AG04449 (cell line): ENCODE measurements around the gene BUB1B.

ENCODE experiments used
- CTCF ChIA-PET: fragments of 350-600 bp; formaldehyde crosslinking; extraction: SDS; loops from one replicate; lab custom pipeline; 2021; ENCODE audit warnings: antibody characterized with exemption; lab: Yijun Ruan, JAX
- POLR2A ChIA-PET: fragments of 400-600, 350-600 bp; formaldehyde crosslinking; extraction: SDS; loops from one replicate; lab custom pipeline; 2020; ENCODE audit warnings: antibody characterized with exemption, inconsistent platforms; lab: Yijun Ruan, JAX
- DNase-seq: peaks from one replicate; pipeline ENCODE4 v3.0.0-alpha.2; 2010; ENCODE audit warnings: low read depth, low spot score
- H3K4me3 ChIP-seq: 2 replicates; pipeline ENCODE4 v1.5.1; 2011; ENCODE audit warnings: low read depth, mild to moderate bottlenecking, control low read depth, low read length
- TF ChIP-seq, protein P1 (sequence below): IDR thresholded peaks from one replicate; pipeline ENCODE4 v1.5.1; 2011; ENCODE audit warnings: mild to moderate bottlenecking, moderate library complexity, low read length, control low read depth, inconsistent platforms; ENCODE audit not compliant: insufficient read depth; ENCODE audit errors: missing control alignments

Gene BUB1B

DNA sequence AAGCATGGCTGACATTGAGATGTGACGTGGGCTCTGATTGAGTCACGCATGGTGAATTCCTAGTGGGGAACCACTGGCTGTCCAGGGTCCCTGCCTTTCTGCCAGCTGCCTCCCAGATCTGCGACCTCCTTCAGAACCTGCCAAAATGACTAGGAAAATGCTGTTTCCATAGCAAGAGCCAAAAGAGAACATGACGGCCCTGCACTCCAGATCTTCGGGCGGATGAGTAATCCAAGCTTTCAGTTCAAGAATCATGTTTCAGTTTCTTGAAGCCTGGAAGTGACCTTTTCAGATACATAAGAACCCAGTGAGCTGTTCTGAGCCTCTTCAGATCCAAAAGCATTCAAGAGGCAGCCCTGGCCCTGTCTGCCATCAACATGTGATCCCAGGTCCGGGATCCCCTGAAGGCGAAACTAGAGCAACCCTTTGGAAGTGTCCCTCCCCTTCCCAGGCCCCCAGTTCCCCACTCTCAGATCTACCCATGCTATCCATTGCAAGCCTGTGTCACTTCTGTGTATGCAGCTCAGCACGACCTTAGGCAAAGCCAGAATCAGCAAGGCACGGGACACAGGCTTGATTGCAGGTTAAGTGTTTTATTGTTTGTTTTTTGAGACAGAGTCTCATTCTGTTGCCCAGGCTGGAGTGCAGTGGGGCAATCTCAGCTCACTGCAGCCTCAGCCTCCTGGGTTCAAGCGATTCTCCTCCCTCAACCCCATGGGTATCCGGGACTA is 102.3 kb downstream of the BUB1B start:
- H3K4me3 ChIP-seq: no peak overlapping the region
- CTCF ChIA-PET: interaction anchor here (1.1 to 20.1 kb wide), 7 partner anchors 9 to 159 kb away, joined by 3 to 1718 read pairs (median 7); partner anchors contain the start of gene PAK6
- TF ChIP-seq, protein P1, sequence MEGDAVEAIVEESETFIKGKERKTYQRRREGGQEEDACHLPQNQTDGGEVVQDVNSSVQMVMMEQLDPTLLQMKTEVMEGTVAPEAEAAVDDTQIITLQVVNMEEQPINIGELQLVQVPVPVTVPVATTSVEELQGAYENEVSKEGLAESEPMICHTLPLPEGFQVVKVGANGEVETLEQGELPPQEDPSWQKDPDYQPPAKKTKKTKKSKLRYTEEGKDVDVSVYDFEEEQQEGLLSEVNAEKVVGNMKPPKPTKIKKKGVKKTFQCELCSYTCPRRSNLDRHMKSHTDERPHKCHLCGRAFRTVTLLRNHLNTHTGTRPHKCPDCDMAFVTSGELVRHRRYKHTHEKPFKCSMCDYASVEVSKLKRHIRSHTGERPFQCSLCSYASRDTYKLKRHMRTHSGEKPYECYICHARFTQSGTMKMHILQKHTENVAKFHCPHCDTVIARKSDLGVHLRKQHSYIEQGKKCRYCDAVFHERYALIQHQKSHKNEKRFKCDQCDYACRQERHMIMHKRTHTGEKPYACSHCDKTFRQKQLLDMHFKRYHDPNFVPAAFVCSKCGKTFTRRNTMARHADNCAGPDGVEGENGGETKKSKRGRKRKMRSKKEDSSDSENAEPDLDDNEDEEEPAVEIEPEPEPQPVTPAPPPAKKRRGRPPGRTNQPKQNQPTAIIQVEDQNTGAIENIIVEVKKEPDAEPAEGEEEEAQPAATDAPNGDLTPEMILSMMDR: no peak
- POLR2A ChIA-PET: interaction anchor here (0.7 kb wide), 1 partner anchor 10 kb away, joined by 3 read pairs; no protein-coding TSS in a partner anchor
- DNase-seq: no peak

DNA sequence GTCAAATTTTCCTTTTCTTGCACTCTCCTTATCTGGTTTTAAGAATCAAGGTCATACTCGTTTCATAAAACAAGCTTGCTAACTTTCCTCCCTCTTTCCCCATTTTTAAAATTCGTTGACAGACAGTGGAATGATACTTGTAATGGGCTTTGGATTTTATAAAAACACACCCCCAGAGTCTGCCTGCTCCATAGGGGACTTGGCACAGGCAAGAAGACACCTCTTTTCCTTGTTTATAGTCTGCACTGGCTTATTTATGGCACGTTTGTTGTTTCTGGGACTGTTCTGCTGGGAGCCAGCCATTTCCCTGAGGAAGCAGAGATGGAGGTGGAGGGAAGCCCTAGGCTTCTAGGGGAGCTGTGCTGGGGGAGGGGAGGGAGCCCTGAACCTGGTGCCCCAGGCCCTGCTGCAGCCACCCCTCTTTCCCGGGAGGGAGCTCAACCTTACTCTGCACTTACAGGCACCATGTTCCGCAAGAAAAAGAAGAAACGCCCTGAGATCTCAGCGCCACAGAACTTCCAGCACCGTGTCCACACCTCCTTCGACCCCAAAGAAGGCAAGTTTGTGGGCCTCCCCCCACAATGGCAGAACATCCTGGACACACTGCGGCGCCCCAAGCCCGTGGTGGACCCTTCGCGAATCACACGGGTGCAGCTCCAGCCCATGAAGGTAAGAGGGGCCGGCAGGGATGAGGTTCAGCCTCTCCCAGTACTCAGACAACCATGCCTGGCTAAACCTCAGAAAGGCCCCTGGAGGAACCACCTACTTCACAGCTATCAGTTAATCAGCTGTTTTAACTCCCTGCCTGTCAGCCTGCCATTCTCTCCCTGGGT is 103.7 kb downstream of the BUB1B start:
- H3K4me3 ChIP-seq: no peak overlapping the region
- TF ChIP-seq, protein P1: no peak
- DNase-seq: no peak
- POLR2A ChIA-PET: no interaction called here
- CTCF ChIA-PET: interaction anchor here (1.1 to 20.1 kb wide), 7 partner anchors 10 to 161 kb away, joined by 3 to 1718 read pairs (median 7); partner anchors contain the start of gene PAK6

DNA sequence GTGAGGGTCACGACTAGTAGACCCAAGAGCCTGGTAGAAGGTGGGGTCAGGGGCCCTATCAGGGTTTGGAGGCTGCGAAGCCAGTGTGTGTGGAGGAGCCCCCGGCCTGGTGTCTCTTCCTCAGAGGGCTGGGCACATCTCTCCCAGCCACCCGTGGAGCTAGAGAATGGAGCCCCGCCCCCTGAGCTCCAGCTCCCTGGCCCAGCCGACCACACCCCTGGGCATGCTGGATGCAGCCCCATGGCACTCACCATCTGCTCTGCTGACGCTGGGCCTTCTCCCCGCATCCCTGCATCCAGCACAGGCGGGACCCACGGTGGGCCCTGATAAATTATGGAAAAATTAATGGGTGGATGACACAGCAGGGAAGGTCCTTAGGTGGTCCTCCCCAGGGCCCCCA is 104.5 kb downstream of the BUB1B start:
- ChIA-PET POLR2A (interaction anchor here (0.6 kb wide), 1 partner anchor 156 kb away, joined by 3 read pairs; no protein-coding TSS in a partner anchor), CTCF (interaction anchor here (2.7 to 20.1 kb wide), 3 partner anchors 10 to 44 kb away, joined by 7 to 1718 read pairs (median 419); partner anchors contain the start of gene PAK6)
- DNase-seq: no peak
- no peak overlapping the region for H3K4me3 ChIP-seq
- TF ChIP-seq, protein P1: no peak

DNA sequence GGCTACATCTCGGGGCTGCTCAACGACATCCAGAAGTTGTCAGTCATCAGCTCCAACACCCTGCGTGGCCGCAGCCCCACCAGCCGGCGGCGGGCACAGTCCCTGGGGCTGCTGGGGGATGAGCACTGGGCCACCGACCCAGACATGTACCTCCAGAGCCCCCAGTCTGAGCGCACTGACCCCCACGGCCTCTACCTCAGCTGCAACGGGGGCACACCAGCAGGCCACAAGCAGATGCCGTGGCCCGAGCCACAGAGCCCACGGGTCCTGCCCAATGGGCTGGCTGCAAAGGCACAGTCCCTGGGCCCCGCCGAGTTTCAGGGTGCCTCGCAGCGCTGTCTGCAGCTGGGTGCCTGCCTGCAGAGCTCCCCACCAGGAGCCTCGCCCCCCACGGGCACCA is 105.0 kb downstream of the BUB1B start:
- TF ChIP-seq, protein P1: no peak
- no peak for DNase-seq
- POLR2A ChIA-PET: interaction anchor here (0.6 kb wide), 1 partner anchor 156 kb away, joined by 3 read pairs; no protein-coding TSS in a partner anchor
- H3K4me3 ChIP-seq: no peak overlapping the region
- CTCF ChIA-PET: interaction anchor here (1.0 to 20.1 kb wide), 3 partner anchors 10 to 220 kb away, joined by 5 to 1718 read pairs (median 419); partner anchors contain the start of gene PAK6

DNA sequence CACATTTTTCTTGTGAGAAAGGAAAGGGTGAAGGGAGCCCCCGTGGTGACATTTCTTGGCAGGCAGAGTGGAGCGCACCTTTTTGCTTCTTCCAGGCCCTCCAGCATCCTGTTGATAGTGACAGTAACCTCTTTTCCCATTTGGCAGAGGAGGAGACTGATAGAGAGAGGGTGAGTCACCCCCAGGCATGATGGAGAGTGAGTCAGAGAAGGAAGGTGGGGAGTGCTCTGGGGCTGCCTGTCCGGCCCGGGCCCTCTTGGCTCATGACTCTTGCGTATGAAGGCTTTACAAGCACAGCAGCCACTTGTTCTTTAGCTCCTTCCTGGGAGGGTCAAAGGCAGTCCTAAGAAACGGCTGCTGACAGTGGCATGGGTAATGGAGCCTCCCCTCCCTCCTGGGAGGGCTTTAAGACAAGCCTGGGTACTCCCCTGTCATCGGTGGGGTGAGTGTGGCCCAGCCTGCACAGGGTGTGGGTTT is 106.0 kb downstream of the BUB1B start:
- TF ChIP-seq, protein P1: no peak
- POLR2A ChIA-PET: no interaction called here
- H3K4me3 ChIP-seq: no peak overlapping the region
- DNase-seq: peak; percentile 51
- CTCF ChIA-PET: interaction anchor here (0.7 to 20.1 kb wide), 5 partner anchors 9 to 221 kb away, joined by 3 to 1718 read pairs (median 419); partner anchors contain the start of genes INAFM2, PAK6 and PLCB2
